HG03521 (cell line): ENCODE measurements around the gene BPIFB3.
"Not testable (repeated sequence)": the region's sequence is repeated elsewhere in the genome, so short reads cannot be mapped to it uniquely, and the experiment has no call there.

Experiments
- ATAC-seq: cut with Tn5 transposase; IDR thresholded peaks from one replicate; pipeline ENCODE4 v1.9.1; 2021; ENCODE audit warnings: mild to moderate bottlenecking, moderate library complexity; ENCODE audit not compliant: unreplicated experiment

The BPIFB3 gene

DNA sequence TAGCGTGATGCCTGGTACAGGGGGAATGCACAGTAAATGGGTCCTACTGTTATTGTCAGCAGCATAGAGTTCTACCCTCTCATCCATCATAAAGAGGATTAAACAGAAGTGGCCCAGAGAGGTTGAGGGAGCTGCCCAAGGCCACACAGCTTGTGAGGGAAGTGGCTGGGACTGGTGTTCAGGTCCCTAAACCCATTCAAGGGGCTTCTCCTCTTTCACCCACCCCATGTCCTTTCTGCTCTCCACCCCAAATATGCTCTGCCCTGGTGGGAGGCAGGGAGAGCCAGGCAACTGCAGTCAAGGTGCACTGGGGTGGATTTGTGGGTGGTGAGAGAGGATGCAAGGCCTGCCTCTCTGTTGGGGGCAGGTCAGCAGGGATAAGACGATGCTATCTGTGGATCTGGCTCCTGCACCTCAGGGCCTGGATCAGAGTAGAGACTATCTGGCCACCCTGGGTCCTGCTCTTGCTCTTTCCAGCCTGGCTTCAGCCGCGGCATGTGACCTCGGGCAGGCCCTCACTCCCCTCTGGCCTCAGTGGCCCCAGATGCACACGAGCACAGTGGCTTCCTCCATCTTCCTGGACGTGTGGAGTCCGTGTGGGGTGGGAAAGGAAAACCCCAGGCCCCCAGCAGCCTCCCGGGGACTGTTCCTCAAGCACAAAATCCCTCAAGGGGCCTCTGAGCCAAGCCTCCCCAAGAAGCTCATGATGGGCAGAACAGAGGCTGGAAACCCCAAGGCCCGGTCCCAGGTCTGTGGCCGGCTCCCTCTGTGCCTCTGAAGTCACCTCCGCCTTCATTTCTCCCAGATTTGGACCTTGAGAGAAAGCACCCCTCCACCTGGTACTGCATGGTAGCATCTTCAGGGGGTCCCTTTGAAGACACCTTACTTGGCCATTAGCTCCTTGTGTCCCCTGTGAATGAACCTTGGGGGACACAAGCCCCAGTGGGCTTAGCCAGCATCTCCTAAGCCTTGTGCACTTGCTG is 25.6 kb upstream of the BPIFB3 start:
- ATAC-seq, result no peak

DNA sequence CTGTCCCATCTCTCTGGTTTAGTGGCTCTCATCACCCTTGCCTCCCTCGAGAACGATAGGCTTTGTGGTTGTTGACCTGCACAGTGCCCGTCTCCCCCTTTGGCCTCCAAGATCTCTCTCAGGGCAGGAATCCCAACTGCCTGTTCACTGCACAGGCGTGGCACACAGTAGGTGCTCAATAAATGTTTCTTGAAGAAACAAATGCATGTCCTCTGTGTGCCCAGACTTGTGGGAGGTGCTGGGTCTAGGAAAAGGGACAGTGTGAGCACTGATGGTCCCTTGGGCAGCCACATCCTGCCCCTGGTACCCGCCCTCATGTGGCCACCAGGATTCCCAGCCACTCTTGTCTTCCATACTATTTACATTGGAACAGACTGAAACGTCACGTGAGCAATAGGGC is 24.8 kb upstream of the BPIFB3 start:
- no peak for ATAC-seq

DNA sequence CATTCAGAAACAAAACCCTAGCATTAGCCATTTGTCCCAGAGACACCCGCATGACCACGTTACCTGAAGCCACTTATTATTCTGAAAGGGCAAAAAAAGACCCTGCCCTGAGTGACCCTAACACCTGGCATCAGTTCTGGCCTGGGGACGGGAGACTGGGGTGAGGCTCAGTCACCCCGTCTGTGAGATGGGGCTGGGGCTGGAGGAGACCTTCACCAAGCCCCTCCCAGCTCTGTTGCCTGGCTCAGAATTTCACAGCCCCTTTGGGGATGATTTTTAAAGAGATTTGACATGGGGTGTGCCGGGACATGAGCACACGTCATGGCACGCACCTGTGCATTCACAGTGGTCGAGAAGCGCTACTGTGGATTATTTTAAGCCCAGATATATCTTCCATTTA is 23.6 kb upstream of the BPIFB3 start:
- ATAC-seq, result no peak

DNA sequence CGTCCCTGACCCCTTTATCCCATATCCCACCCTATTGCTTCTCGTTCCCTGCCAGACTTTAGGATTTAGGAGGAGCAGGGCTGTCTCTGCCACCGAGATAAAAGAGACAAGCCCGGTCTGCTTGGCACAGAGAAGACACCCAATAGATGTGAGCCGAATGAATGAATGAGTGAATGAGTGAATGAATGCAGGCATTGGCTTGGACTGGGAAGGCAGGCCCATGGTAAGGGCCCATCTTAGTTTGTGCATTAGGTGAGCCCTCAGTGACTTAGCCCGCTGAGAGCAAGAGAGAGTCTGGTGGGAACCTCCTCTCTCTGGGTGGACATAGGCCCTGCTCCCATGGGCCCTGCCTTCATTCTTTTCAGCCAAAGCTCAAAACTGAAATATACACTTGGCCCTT is 23.1 kb upstream of the BPIFB3 start:
- ATAC-seq, result no peak

DNA sequence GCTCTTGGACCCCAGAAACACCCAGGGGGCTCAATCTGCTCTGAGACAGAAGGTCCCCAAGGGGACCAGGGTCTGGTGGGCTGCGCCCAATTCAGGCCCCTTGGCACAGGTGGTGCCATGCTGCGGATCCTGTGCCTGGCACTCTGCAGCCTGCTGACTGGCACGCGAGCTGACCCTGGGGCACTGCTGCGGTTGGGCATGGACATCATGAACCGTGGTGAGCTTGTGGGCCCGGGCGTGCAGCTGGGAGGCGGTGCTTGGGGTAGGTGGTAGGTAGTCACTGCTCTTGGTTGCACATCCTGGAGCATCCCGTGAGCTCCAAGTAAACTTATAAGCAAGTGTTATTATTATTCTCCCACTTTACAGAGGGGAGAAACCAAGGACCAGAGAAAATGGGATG is 22.2 kb upstream of the BPIFB3 start, which contains the start of gene BPIFB6:
BPIFB6 (plus strand) TSS at position 118 of the 400 bp plus-strand sequence; CDS start at position 118, 0 bp downstream.
- ATAC-seq, result no peak

DNA sequence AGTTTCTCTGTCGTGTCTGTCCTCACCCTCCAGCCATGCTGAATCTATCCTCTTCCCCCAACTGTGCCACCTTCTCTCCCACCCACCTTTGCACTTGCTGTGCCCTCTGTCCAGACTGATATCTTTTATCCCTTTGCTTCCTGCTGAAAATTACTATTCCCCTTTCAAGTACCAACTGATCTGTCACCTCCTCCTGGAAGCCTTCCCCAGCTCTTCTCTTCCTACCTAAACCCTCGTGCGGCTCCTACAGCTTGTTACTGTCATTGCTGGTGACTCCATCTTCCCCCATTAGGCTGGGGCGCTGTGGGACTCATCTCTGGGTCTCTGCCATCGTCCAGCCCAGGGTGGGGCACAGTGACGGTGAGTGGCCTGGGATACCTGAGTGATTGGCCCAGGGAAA is 21.1 kb upstream of the BPIFB3 start:
- ATAC-seq, result no peak

DNA sequence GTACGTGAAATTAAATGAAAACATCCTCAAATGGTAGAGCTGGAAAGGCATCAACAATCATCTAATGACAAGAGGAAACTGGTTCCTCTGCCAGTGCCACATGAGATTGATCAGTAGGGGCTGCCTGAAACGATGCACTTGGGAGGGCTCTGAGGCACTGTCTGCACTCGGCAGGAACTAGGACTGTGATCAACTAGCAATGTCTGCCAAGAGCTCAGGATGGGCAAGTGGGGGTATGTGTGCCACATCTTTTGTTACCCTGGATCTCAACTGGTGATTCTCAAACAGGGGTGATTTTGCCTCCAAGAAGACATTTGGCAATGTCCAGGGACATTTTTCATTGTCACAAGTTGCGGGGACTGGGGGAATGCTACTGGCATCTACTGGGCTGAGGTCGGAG is 20.3 kb upstream of the BPIFB3 start:
- ATAC-seq, result no peak

DNA sequence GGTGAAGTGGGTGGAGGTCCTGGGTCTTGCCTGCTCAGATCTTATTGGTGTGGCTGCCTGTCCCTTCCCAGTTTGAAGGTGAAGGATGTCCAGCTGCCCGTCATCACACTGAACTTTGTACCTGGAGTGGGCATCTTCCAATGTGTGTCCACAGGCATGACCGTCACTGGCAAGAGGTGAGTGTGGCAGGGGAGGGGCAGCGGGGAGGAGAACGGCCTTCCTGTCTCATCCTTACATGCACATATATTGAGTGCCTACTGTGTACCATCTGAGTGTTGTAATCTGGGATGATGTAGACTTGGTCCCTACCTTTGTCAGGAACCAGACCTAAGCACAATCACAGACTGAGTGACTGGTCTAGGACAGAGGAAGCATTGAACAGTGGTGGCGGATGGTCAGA is 19.6 kb upstream of the BPIFB3 start:
- no peak for ATAC-seq

DNA sequence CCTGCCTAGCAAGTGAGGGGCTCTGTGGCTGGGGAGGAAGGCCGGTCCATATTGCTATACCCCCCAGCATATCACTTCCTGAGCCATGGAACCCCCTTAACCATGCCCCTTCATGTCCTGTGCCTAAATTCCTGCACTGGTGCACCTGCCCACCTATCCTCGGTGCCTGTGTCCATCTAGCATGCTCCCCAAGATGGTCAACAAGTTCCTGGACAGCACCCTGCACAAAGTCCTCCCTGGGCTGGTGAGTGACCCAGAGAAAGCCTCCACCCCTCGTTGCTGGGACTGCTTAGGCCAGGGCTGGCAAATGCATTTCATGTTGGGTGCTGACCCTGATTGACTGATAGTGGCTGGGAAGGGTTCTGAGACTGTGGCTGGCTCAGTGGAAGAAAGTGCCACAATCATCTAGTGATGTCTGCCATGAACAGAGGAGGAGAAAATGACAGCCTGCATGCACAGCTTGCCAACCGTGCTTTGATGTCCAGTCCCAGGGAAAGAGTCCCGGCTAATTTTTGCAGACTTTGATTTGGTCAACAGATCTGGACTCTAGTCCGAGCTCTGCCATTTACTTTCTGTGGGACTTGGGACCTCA is 18.7 kb upstream of the BPIFB3 start:
- ATAC-seq, result no peak

DNA sequence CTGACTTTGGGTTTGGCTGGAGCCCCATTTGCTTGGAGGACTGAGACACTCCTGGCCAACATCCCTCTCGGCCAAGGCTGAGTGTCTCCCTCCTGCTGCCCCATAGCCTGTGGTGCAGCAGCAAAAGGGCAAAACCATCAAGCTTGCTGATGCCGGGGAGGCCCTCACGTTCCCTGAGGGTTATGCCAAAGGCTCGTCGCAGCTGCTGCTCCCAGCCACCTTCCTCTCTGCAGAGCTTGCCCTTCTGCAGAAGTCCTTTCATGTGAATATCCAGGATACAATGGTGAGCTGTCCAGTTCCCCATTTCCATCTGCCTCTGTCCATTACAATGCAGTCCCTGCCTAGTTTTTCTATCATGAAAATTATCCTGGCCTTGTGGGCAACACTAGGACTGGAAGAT is 16.2 kb upstream of the BPIFB3 start:
- no peak for ATAC-seq

DNA sequence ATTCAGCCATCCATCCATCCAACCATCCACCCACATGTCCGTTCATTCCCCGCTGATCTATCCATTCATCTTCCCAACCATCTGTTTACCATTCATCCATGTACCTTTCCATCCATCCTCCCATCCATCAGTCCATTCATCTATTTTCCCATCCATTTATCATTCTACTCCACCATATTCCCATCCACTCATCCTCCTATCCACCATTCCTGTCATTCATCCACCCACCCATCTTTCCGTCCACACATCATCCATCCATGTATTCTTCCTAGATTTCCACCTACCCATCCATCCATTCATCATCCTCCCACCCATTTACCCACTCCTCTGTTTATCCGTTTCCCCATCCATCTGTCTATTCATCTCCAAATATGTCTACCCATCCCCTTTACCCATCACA is 15.5 kb upstream of the BPIFB3 start:
- no peak for ATAC-seq

DNA sequence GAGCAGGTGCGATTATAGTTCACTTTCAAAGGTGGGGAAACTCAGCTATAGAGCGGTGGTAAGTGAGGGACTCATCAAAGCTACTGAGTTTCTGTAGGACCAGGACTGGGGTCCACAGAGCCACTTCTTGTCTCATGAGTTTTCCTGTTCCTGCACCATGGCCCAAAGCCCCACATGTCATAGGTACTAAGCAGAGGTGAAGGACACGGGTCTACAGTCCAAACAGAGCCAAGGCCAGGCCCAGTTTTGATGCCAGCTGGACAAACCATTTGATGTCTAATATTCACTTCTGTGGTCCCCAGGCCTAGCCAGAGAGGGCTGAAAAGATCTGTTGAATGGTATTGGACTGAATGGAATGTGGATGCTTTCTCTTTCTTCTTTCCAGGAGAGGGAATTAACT is 11.3 kb upstream of the BPIFB3 start:
- no peak for ATAC-seq

DNA sequence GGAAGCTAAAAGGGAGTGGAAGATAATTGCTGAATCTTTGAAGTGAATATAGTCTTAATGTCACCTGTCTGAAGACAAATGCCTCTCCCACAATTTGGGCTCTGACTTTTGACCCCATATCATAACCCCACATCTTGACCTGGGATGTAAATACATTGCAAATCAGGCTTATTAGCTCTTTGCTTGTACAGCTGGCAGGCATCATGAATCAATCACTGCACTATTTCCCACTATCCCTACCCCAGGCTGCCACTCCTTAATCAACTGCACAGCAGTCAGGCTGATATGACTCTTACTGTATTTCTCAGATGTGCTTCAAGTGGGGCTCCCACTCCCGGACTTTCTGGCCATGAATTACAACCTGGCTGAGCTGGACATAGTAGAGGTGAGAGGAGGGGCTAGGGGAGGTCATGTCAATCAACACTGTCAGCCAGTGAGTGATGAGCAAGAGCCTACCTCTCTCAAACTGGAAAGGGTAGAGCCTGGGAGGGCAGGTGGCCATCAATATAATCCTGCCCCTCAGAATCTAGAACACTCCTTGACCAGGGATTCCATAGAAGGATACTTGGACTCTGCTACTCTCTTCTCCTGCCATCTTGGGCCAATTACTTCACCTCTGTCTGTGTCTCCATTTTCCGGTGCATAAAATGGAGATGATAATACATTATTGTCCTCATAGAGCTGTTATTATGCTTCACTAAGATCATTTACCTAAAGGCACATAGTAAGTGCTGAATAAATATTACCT is 10.5 kb upstream of the BPIFB3 start:
- ATAC-seq, result no peak

DNA sequence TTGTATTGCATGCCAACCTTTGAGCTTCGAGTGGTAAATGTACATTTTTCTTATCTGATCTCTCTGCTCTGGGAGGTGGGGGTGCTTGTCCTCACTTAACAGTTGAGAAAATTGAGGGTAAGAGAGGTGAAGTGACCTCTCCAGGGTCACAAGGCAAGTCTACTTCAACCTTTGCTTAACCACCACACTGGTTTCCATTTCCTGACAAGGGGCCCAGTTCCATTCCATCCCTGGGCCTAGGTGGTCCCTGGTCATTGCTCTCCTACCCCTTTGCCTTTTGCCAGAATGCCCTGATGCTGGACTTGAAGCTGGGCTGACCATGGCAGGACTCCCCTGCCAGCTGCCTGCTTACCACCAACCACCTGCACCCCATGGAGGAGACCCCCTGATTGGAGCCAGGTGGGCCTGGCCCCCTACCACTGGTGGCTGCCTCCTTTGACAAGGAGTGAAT is 9.9 kb upstream of the BPIFB3 start:
- no peak for ATAC-seq

DNA sequence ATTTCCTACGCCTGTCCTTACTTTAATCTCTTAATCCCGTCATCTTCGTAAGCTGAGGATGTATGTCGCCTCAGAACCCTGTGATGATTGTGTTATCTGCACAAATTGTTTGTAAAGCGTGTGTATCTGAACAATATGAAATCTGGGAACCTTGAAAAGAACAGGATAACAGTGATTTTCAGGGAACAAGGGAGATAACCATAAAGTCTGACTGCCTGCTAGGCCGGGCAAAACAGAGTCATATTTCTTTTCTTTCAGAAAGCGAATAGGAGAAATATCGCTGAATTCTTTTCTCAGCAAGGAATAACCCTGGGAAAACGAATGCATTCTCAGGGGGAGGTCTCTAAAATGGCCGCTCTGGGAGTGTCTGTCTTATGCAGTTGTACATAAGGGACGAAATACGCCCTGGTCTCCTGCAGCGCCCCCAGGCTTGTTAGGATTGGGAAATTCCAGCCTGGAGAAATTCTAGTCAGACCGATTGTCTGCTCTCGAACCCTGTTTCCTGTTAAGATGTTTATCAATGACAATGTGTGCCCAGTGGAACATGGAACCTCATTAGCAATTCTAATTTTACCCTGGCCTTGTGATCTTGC is 8.5 kb upstream of the BPIFB3 start:
- ATAC-seq, result not testable (repeated sequence)

DNA sequence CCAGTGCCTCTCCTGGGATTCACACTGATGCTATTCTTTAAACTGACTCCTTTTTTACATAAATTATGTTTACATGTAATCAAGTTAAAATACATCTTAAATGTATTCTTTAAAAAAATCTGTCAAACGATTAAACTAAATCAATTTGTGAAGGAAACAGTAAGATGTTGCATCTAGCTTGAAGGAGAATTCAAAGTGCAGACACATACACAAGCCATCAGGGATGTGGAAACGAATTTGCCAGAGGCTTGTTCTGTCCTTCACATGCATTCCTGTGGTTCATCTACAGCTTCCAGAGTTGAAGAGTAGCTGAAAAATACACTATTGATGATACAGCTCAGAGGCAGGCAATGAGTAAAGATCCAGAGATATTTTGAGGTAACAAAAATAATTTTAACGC is 7.3 kb upstream of the BPIFB3 start:
- no peak for ATAC-seq

DNA sequence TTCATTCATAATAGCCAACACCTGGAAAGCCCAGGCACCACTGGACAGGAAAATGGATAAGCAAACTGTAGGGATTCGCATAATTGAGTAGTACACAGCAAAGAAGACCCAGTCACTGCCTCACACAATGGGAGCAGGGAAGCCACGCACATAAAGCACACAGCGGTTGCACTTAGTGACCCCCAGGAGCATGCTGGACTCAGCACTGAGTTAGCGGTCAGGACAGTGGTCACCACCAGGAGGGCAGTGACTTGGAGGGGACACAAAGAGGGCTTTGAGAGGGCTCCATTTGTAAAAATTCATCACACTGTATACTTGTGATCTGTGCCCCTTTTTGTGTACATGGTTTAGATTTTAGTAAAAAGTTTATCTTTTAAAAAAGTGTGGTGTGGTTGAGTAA is 2.4 kb upstream of the BPIFB3 start:
- no peak for ATAC-seq

DNA sequence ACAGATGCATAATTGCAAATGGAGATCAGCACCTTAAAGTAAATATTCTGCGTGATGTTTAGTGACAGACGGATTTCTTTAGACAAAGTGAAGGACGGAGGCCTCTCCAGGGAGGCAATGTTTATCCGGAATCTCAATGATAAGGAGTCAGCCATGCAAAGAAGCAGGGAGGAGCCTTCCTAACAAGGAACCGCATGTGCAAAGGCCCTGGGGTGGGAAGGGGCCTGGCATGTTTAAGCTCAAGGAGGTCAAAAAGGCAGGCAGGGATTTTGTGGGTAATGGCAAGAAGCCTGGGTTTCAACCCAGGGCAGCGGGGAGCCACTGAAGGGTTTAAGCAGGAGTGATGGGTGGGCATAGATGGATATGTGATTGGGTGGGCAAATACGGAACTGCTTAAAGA is 678 bp downstream of the BPIFB3 start:
- no peak for ATAC-seq

DNA sequence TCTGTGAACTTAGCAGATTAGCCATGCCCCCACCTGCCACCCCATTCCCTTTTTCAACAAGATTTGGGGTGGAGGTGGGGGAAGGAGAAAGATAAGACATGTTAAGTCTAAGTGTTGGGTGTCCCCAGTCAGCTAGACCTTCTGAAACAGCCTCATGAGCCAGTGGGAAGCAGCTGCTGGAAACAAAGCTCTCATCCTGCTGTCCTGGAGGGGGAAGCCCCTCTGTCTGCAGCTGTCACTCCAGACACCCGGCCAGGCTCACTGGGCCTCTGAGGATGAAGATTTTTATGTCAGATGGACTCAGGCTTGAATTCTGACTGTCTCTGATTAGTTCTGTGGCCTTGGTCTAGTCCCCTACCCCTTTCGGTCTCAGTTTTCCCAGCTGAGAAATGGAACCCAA is 1.1 kb downstream of the BPIFB3 start:
- ATAC-seq, result no peak

DNA sequence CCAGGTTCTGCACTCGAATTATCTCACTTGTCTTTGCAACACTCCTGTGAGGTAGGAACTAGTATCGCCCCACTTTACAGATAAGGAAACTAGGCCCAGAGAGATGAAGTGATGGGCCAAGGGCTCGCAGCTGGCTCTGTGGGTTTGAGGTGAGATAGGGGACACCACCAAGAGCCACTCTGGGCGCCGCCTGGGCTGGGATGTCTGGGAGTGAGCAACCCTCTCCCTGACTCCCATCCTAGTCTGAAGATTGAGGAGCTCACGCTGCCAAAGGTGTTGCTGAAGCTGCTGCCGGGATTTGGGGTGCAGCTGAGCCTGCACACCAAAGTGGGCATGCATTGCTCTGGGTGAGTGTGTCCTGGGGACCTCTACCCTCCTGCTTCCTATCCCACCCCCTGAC is 5.4 kb downstream of the BPIFB3 start:
- no peak for ATAC-seq

DNA sequence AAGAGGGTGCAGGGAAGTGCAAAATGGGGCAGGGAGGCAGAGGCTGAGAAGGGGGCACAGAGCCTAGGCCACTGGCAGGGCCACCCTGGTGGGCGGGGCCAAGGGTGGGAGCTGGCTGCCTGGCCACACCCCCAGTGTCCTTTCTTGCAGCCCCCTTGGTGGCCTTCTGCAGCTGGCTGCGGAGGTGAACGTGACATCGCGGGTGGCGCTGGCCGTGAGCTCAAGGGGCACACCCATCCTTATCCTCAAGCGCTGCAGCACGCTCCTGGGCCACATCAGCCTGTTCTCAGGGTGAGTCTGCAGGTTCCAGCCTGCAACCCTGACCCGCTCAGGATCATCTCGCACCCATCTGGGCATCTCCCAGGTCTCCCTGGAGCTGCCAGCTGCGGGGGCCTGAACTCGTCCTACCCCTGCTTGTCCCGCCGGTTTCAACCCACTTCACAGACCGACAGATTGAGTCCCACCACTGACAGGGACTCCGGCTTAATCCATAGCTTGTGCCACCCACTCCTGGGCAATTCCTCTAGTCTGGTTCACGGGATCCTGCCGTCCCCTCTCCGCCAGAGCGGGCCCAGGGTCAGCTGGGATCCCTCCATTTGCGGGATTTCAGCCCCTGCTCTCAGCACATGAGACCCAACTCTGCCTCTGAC is 6.2 kb downstream of the BPIFB3 start:
- ATAC-seq, result no peak
